Stimulated activated CD4-positive, alpha-beta T cell treated with anti-CD3 and anti-CD28 coated beads, Interleukin-4, amount 100 ng/mL, for 4 hours (primary cell): ENCODE data around the gene SMIM36.
"Not testable (repeated sequence)": the region's sequence is repeated elsewhere in the genome, so short reads cannot be mapped to it uniquely, and the experiment has no call there.

Experiments used
- DNase-seq, 2 experiments: peaks; one replicate each; pipeline ENCODE4 v3.0.0-alpha.2; 2020

SMIM36 gene

DNA sequence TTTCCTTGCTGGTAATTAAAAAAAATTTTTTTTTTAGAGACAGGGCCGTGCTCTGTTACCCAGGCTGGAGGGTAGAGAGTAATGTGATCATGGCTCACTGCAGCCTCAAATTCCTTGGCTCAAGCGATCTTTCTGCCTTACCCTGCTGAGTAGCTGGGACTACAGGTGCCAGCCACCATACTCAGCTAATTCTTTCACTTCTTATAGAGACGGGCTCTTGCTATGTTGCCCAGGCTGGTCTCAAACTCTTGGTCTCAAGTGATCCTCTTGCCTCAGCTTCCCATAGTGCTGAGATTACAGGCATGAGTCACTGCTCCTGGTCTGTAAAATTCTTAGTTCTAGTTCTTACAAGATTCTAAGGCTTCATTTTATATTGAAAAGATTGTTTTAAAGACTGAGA lies 11.1 kb downstream of the SMIM36 start:
- DNase-seq: no peak

DNA sequence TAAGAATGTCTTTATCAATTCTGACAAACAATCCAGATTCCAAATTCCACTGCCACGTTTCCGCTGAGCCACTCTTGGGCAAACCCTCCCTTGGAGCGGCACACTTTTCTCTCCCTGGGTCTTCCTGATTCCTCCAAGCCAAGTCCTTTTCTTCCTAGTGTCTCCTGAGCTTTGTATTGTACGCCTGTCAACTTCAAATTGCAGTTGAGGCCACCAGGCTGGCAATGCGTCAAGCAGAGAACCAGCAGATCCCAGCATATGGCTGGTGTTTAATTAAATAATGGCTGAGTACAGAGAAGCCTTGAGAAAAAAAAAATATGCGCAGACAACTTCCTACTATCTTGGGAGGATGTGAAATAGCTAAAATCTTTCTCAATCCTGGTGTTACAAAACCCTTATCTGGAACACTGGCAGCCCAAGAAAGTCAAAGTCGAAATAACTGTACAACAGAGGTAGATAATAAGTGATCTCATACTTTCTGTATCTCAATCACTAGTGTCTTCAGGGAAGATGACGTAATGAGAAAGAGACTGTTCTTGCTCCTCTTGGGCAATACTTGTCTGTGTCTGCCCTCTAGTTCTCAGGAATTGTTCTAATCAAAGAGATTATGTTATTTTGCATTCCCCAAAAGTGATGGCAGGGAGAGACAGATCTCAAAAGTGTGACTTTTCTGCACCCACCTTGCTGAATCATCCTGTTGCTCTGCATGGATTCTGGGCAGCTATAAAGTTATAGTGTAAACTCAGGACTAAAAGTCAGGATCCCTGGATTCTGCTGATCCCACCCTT lies 15.0 kb downstream of the SMIM36 start:
- no peak for DNase-seq

DNA sequence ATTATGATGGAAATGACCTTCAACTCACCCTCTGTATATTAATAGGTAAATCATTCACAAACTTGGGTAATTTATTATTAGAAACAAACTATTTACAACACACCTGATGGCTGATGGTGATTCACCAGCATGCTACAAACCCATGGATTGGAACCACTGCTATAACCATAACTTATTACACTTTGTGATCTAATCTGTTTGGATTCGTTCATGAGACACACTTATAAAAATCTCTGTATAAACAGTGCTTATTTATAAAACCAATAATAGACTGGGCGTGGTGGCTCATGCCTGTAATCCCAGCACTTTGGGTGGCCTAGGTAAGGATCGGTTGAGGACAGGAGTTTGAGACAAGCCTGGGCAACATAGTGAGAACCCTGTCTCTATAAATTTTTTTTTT lies 16.0 kb downstream of the SMIM36 start:
- no peak for DNase-seq

DNA sequence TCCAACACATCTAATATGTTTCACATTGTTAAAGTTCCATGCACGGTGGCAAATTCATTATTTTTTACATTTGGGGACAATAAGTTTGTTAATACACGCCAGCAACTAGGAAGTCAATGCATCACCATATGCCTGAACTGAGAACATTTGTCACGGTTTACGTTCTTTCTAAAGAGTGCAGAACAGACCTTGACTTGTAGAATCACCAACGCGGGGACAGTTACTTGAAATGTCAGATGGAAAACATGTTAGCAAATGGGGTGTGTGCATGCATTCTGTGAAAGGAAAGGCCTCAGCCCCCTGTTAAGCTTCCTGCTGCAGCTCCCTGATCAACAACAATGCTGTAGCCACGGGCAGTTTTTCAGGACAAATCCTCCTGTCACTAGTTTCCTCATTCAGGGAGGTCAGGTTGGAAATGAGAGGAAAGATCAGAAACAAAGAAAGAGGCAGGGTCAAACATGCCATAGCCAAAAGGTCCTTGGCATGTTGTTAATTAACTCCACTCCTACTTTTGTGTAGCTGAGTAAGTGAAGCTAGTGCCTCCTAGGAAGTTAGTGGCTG lies 18.4 kb downstream of the SMIM36 start:
- no peak for DNase-seq

DNA sequence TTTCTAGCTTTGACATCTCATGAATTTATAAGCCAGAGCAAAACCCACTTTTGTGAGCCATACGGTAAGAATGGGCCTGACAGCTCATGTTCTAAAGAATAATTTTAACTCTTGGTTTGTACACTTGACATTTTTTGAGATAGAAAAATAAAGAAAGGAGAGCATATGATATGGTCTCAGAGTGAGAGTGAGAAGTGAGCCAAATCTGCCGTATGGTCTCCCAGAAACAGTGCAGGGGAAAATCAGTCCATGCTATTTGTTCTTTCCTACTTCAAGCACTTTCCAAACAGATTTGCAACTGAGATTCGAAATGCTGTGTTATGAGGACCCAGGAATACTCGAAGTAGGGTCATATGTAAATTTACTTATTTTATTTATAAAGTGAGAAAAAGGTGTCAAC lies 20.9 kb downstream of the SMIM36 start:
- DNase-seq: no peak

DNA sequence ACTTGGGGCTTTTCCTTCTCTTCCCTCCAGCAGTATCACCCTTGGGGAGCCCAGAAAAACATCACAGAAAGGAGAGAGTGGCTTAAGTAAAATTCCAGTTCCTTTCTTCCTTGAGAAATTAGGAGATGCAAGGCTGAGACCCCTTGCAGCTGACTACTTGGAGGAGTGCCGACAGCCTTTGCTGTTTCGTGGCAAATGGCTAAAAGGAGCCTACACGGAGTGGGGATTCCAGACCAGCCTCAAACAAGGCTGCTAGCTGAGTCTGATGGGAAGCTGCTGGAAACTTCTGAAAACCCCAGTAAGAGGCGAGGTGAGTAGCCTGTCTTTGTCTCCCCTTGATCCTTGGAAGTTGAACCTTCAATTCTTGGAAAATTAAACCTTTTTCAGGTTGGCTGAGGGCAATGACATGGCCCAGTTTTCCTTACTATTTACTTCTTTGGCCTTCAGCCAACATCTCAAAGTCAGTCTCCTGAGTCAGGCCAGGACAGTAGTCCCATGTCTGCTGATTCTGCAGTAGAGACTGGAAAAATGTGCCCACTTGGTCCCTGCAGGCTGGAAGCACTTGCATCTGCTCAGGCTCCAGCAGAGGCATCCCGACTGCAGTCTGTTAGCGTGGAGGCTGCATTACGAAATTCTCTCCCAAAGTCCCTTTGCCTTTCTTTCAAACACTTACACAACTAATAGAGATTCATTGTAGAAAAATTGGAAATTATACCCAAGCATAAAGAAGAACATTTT lies 23.4 kb downstream of the SMIM36 start:
- DNase-seq: no peak

DNA sequence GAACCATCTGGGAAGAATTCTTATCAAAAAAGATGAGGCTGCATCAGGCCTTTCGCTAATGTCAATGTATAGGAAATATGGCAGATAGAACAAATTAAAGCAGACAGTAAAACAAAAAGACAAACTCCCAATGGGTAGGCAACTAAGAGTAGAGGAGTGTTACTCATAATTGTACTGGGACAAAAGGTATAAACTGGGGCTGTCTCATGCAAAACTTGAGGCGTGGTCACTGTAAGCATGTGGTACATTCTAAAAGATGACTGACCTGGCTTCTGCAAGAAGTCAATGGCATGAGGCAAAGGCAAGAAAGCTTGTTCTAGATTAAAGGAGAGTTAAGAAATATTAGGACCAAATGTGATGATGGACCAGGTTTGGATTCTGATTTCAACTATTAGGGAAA lies 26.7 kb downstream of the SMIM36 start:
- no peak for DNase-seq

DNA sequence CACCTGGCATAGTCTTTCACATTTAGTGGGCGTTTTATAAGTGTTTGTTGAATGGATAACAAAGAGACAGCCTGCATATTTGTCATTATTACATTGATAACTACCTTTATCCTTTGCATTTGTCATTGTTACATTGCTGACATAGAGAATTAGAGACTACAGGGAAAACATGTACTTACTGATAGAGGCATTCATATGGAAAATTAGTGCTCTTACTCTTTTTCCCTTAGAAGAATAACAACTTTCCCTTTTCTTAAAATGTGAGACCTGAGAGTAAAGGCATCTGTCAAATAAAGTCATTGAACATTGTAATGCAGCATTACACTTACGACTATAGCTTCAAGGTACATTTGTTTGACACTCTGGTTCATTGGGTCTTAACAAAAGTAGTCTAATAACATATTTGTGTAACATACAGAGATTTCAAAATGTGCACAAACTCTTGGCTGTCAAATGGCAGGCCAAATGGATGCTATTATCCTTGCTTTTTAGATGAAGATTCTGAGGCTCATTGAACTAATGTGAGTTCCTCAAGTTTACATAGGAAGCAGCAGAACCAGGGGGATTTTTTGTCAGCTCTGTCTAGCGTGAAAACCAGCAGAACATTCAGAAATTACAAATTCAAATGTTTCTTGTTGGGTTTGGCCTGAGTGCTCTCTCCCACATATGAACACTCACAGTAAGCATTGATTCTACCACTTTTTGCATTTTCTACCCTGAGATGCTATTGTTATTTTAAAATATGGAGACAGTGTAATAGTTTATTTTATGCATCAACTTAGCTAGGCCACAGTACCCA lies 28.5 kb downstream of the SMIM36 start:
- no peak for DNase-seq

DNA sequence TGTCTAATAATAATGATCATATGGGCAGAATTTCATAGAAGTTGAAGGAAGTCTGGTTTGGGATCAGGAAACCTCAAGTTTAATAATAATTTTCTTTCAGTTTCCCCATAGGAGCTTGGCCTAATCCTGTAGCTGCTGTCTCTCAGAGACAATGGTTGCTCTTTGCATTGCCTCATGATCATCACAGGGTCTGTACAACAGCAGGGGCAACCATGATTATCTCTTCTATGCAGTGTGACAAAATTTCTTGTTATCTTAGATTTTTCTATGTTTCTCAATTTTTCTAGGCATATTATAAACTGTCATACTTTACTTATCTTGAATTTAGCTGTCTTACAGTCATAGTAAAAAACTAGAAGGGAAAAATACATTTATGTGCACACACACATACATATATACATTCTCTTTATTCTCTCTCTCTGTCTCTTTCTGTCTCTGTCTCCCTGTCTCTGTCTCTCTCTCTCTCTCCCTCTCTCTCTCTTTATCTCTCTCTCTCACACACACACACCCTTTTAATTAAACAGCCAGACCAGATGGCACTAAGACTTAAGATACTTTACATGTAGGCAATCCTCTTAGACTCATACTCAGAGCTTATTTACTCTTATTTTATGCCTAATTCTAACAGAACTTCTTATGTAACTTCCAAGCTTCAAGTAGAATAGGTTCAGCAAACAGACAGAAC lies 30.5 kb downstream of the SMIM36 start:
- DNase-seq: no peak

DNA sequence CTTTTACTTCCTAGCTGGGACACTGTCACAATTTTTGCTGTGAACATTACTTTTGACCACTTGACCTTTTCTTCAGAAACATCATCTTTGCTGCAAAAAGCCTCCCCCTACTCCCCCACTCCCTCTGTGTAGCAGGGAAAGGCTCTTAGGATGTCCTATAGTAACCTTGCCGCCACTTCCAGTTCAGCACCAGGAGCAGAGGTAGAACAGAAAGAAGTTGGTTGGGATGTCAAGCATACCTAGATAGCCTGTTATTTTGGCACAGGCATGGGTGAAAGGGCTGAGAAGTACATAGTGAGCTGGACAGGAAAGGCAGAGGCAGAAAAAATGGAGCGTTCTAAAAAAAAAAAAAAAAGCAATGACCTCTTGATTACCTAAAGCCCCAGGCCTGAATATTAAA lies 31.3 kb downstream of the SMIM36 start:
- no peak for DNase-seq

DNA sequence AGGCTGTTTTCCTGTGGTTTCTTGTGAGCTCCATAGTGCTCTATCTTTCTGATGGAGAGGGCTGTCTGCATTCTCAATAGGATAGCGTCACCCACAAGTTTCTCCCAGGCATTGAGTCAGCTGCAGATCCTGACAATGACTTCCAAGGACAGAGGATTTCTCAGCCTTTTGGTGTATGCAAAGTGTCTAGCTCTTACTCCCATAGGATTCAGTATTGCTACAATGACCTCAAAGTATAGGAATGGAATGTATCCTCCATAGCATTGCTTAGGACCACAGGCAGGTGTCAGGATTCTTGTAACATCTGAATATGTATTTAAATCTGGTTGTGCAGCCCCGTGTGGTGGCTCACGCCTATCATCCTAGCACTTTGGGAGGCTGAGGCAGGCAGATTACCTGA lies 32.3 kb downstream of the SMIM36 start:
- DNase-seq: no peak

DNA sequence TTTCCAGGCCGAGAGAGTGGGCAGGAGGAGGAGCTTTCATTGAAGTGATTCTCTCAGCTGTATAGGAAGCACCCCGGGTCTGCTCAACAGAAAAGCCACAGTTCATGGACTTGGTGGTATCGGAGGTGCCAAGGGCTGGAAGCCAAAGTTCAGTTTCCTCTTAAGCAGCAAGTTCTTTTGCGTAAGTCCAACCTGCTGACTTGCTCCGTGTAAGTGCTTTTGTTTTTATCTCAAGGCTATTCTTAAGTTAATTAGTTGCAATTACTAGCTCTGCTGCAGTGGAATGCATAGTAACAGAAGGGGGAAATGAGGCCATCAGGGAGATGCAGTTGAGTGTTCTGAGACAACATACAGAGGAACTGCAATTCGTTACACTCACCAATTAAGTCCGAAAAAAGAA lies 44.6 kb downstream of the SMIM36 start:
- DNase-seq: no peak

DNA sequence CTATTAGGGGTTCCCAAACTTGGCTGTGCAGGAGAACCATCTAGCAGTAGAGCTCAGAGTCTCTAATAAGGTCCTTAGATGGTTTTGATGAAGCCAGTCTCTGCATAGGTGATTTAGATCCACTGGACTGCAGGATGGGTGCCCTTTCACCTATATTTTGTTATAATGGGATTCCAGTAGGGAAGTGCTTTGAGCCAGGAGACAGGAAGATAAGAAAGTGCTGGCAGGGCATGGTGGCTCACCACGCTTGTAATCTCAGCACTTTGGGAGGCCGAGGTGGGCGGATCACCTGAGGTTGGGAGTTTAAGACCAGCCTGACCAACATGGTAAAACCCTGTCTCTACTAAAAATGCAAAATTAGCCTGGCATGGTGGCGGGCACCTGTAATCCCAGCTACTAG lies 45.5 kb downstream of the SMIM36 start:
- DNase-seq: not testable (repeated sequence)

DNA sequence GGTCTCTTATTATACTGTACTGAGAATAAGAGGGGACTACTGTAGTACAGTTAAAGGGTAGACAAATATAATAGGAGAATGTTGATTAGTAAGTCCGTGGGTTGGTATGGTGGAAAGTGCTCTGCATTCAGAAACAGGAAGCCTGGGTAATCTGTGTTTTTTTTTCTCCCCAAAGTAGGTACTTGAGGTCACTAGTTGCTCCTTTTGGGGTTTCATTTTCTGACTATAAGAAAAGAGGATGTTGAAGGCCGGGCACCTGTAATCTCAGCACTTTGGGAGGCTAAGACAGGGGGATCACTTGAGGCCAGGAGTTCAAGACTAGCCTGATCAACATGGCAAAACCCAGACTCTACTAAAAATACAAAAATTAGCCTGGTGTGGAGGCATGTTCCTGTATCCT lies 47.7 kb downstream of the SMIM36 start:
- no peak for DNase-seq

DNA sequence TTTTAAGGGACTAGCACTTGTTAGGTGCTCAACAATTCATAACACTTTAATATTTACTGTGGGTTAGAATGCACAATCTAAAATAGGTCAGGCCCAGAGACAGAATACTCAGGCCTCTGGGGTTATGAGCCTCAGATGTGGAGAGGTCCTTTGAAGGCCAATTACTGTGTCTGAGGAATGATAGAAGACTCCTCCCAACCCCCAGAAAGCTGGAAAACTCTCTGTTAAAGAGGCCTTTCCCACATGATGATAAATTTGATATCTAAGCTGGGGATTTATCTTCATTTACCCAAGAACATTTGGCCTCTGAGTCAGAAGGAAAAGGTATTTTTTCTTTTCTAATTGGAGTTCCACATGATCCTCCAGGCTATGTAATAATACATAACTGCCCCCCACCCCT lies 48.5 kb downstream of the SMIM36 start:
- DNase-seq: no peak

DNA sequence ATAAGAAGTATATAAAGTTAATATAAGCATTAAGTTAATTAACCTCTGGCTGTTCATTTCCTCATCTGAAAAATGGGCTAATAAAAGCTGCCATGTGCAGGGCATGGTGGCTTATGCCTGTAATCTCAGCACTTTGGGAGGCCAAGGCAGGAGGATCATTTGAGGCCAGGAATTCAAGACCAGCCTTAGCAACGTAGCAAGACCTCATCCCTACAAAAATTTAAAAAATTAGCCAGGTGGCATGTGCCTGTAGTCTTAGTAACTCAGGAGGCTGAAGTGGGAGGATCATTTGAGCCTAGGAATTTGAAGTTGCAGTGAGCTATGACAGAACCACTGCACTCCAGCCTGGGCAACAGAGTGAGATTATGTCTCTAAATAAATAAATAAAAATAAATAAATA lies 49.0 kb downstream of the SMIM36 start:
- DNase-seq: no peak

DNA sequence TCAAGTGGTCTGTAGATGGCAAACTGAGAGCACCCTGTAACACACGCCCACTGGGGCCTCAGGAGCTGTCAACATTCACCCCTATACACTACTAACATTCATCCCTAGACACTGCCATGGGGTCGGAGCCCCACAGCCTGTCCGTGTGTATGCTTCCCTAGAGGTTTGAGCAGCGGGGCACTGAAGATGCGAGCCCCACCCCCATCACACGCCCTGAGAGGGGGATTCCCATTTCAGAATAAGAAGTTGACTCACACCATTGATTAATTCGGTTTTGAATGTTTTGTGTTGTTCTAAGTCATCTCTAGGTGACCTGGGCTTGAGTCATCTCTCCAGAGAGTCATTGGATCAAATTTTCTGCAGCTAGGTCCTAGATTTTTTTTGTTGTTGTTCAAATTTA lies 52.3 kb downstream of the SMIM36 start:
- peak; percentile 21 to 39 for DNase-seq

DNA sequence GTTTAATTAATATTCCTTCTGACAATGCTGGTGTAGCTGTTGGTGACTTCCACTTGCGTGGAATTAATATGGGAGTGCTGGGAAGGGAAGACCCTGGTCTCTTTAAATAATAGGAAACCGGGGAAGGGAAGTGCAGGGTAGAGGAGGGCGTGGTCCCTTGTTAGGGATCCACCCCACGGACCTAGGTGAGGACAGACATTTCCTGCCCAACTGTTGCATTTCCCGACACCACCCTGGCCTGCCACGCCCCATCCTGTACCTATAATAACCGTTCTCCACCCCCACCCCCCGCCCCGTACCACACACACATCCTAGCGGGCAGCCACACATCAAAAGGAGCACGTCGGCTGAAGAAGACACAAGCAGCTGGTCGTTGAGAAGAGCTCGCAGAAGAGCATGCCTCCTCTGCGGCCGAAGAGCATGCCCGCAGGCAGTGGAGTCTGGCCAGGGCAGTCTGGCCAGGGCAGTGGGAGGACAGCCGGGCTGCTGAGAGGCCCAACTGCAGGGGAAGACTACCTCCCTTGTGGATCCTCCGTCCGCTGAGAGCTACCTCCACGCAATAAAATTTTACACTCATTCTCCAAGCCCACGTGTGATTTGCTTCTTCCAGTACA lies 52.9 kb downstream of the SMIM36 start:
- DNase-seq: no peak

DNA sequence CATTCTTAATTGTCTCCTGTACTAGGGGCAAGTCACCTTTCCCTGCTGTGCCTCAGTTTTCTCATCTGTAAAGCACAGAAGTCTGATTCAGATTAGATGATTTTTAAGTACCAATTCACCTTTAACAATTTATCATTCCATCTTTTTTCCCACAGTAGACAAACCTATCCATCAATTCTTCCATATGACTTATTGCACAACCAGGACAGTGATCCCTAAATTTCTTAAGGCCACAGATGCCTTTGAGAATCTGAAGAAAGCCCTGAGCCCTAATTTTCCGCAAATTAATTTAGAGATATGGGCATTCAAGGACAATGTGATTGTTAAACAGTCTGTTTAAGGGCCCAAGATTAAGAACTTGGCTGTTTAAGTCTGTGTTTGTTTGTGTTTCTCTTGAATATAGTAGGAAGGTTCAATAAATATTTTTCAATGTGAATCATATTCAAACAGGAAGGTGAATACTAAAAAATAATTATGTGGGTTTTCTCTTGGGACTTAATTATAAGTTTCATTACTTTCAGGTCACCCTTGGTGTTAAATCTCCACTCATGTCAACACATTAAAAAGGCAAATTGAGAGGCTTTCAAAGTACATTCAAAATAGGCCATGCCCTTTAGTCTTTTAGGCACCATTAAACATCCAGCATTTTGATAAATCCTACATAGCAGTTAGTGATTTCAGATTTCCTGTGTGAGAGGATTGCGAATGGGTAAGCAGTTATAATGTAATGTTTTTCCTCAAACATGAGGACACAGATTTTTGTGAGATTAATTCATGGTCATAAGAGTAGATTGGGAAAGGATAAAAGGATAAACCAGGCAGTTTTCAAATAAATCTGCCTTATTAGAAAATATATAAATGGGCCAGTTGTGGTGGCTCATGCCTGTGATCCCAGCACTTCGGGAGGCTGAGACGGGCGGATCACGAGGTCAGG lies 54.7 kb downstream of the SMIM36 start:
- no peak for DNase-seq

DNA sequence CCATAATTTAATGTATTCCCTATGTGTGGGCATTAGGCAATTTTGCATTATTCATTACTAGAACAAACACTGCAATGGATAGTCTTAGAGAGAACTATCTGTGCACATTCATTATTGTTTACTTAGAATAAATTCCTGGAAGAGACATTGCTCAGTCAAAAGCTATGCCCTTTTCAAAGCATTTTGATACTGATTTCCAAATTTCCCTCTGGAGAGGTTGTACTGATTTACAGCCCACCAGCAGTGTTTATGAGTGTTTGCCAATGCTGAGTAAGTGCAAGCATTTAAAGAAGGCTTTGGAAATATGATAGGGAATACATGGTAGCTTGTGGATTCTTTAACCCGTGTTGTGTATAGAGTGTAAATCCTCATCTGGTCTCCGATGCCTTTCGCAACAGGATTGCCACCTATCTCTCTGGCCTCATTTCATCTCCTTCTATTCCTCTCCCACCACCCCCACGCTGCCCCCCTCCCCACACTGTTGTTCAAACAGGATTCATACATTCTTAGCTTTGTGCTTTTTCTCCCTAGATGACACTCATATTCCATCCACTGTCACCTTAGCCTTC lies 56.3 kb downstream of the SMIM36 start:
- no peak for DNase-seq
